ENCODE data around the gene MAP3K5.

GRCh38 chr6:136784271-136784664, 8.0 kb downstream of the MAP3K5 start:
- TF ChIP-seq CTCF (IDR thresholded peaks at IDR 0.05) (no peak), EP300 (IDR thresholded peaks at IDR 0.05) (no peak), POLR2AphosphoS5 (IDR thresholded peaks at IDR 0.05) (no peak)

All from gastroesophageal sphincter (tissue), 3 donors.